Measurements from ENCODE around the gene ZNF667.

DNA sequence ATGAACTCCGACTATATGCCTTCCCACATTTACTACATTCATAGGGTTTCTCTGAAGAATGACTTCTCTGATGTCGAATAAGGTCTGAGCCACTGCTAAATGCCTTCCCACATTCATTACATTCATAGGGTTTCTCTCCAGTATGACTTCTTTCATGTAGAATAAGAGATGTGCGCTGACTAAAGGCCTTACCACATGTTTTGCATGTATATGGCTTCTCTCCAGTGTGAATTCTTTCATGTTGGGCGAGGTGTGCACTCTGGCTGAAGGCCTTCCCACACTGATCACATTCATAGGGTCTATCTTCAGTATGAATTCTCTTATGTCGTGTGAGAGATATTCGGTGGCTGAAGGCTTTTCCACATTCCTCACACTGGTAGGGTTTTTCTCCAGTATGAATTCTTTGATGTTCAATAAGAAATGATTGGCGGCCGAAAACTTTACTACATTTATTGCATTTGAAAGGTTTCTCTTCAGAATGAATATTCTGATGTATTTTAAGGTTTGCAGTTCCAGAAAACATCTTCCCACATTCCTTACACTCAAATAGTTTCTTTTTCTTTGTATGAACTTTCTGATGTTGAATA is 35.8 kb downstream of the ZNF667 start:
- TF ChIP-seq, protein P1, sequence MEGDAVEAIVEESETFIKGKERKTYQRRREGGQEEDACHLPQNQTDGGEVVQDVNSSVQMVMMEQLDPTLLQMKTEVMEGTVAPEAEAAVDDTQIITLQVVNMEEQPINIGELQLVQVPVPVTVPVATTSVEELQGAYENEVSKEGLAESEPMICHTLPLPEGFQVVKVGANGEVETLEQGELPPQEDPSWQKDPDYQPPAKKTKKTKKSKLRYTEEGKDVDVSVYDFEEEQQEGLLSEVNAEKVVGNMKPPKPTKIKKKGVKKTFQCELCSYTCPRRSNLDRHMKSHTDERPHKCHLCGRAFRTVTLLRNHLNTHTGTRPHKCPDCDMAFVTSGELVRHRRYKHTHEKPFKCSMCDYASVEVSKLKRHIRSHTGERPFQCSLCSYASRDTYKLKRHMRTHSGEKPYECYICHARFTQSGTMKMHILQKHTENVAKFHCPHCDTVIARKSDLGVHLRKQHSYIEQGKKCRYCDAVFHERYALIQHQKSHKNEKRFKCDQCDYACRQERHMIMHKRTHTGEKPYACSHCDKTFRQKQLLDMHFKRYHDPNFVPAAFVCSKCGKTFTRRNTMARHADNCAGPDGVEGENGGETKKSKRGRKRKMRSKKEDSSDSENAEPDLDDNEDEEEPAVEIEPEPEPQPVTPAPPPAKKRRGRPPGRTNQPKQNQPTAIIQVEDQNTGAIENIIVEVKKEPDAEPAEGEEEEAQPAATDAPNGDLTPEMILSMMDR (conservative IDR thresholded peaks at IDR 0.05 in 1 of 2, IDR thresholded peaks at IDR 0.05 in 1 of 2; ENCODE audit: low read depth in 1 of 2, low read length in 2 of 2): no peak
- TF ChIP-seq EZH2 (IDR thresholded peaks at IDR 0.05; ENCODE audit: low read length, missing control alignments): no peak
